NCI-H526 (cell line): ENCODE measurements around the gene MAST2.
"Not testable (repeated sequence)": the region's sequence is repeated elsewhere in the genome, so short reads cannot be mapped to it uniquely, and the experiment has no call there.

Source experiments
- DNase-seq, 2 experiments: peaks; one replicate each; lab custom pipeline; 2025; lab: John Stamatoyannopoulos, UW

MAST2 gene

GRCh38 chr1:45938029-45938428 lies 134.6 kb downstream of the MAST2 start:
- DNase-seq: no peak

- no peak for DNase-seq
Observed at GRCh38 chr1:45942411-45942810, 139.0 kb downstream of the MAST2 start.

GRCh38 chr1:45943185-45943584 lies 139.8 kb downstream of the MAST2 start:
- DNase-seq: no peak

GRCh38 chr1:45945426-45945825 lies 142.0 kb downstream of the MAST2 start:
- DNase-seq: no peak

- not testable (repeated sequence) for DNase-seq
Observed at GRCh38 chr1:45949462-45949861, 146.1 kb downstream of the MAST2 start.

GRCh38 chr1:45952072-45952471 lies 148.7 kb downstream of the MAST2 start:
- no peak for DNase-seq

GRCh38 chr1:45953934-45954847 lies 150.8 kb downstream of the MAST2 start:
- DNase-seq: peak in 1 of 2 experiments; percentile 9

GRCh38 chr1:45957684-45958083 lies 154.3 kb downstream of the MAST2 start:
- no peak for DNase-seq

GRCh38 chr1:45958317-45958716 lies 154.9 kb downstream of the MAST2 start:
- DNase-seq: no peak

- DNase-seq: no peak
Observed at GRCh38 chr1:45960930-45961715, 157.7 kb downstream of the MAST2 start.

- not testable (repeated sequence) for DNase-seq
Observed at GRCh38 chr1:45961936-45962335, 158.5 kb downstream of the MAST2 start.

GRCh38 chr1:45968941-45969666 lies 165.7 kb downstream of the MAST2 start:
- DNase-seq: no peak

- no peak for DNase-seq
Observed at GRCh38 chr1:45969866-45970265, 166.5 kb downstream of the MAST2 start.

GRCh38 chr1:45971335-45971734 lies 167.9 kb downstream of the MAST2 start:
- no peak for DNase-seq

- no peak for DNase-seq
Observed at GRCh38 chr1:45971922-45972531, 168.6 kb downstream of the MAST2 start.

GRCh38 chr1:45972621-45973020 lies 169.2 kb downstream of the MAST2 start:
- DNase-seq: no peak

GRCh38 chr1:45973121-45973520 lies 169.7 kb downstream of the MAST2 start:
- no peak for DNase-seq

GRCh38 chr1:45974541-45975269 lies 171.3 kb downstream of the MAST2 start:
- DNase-seq: peak in 1 of 2 experiments; percentile 17

- DNase-seq: no peak
Observed at GRCh38 chr1:45976623-45977022, 173.2 kb downstream of the MAST2 start.

- DNase-seq: peak; percentile 84 to 87
Observed at GRCh38 chr1:45979074-45979777, 175.8 kb downstream of the MAST2 start.
